HAP-1 (cell line): ENCODE measurements around the gene MLNR.
A peak's percentile ranks its signal among the peaks of the same experiment; 100 is the strongest.

Source experiments
- DNase-seq, 2 experiments: peaks; one replicate each; pipeline ENCODE4 v3.0.0-alpha.2; 2016 to 2020; ENCODE audit warnings: low spot score in 2 of 2
- H3K27me3 ChIP-seq: fragments of 250-450 bp; sonication (Bioruptor Pico); 2 replicates; pipeline ENCODE4 v1.5.1; 2020; ENCODE audit warnings: low read depth, mild to moderate bottlenecking, moderate library complexity
- H3K36me3 ChIP-seq: fragments of 250-450 bp; sonication (Bioruptor Pico); replicated peaks from 2 replicates; pipeline ENCODE4 v1.5.1; 2020; ENCODE audit warnings: mild to moderate bottlenecking
- H3K4me1 ChIP-seq: fragments of 250-450 bp; sonication (Bioruptor Pico); 2 replicates; pipeline ENCODE4 v1.5.1; 2020; ENCODE audit warnings: mild to moderate bottlenecking
- H3K4me3 ChIP-seq: fragments of 250-450 bp; sonication (Bioruptor Pico); 2 replicates; pipeline ENCODE4 v1.5.1; 2020; ENCODE audit warnings: mild to moderate bottlenecking, moderate library complexity
- H3K9me3 ChIP-seq: fragments of 250-450 bp; sonication (Bioruptor Pico); 2 replicates; pipeline ENCODE4 v1.5.1; 2020; ENCODE audit warnings: mild to moderate bottlenecking, moderate library complexity
- in situ Hi-C: fragments of 300-500 bp; cut with MboI; formaldehyde crosslinking; loops from 3 replicates; pipeline ENCODE4 v1.14.3; 2020; ENCODE audit warnings: low sequenced_read_pairs, inconsistent platforms, mixed read lengths

MLNR gene

DNA sequence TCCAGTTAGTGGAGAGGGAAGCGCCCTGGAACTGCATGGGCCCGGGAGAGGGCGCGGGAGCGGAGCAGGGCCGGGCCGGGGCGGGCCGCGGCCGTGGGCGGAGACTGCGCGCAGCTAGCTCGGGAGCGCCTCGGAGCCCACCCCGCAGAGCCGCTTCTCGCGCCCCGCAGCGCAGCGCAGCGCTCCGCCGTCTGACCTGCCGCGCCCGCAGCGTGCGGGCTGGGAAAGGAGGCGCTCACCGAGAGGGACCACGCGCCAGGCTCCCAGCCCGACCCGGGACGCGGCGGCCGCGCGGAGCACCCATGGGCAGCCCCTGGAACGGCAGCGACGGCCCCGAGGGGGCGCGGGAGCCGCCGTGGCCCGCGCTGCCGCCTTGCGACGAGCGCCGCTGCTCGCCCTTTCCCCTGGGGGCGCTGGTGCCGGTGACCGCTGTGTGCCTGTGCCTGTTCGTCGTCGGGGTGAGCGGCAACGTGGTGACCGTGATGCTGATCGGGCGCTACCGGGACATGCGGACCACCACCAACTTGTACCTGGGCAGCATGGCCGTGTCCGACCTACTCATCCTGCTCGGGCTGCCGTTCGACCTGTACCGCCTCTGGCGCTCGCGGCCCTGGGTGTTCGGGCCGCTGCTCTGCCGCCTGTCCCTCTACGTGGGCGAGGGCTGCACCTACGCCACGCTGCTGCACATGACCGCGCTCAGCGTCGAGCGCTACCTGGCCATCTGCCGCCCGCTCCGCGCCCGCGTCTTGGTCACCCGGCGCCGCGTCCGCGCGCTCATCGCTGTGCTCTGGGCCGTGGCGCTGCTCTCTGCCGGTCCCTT is at the start of gene MLNR:
Gene MLNR (plus strand): TSS at position 303 of the 820 bp plus-strand sequence. CDS start 0 bp downstream, at position 303.
- Histone ChIP-seq H3K36me3 (no peaks in the 10 kb centered on the region), H3K4me3 (no peak within 1 kb of the TSS), H3K9me3 (no peaks in the 10 kb centered on the region), H3K4me1 (peaks cover 1% of the 10 kb centered on the region), H3K27me3 (no peaks in the 10 kb centered on the region)
- no peak for DNase-seq
- in situ Hi-C loops: no loop called here

DNA sequence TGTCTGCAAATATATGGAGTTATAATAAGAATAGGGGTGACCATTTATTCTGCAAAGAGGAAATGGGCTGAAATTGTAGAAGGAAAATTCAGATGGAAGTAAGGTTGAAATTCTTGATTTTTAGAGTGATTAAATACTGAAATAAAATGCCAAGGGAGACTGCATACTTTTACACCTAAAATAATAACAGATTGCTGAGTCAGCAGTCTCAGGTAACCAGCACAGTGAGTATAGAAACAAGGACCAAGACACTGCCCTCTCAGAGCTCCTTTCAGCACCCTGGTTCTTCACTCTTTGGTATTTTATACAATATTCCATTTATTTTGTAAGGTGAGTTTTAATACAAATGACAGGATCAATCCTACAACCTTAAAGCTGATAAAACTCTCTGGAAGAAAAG is 48.8 kb upstream of the MLNR start:
- no peak for DNase-seq
- H3K4me1 ChIP-seq: no peaks in the 10 kb centered on the region
- in situ Hi-C loops: no loop called here
- H3K36me3 ChIP-seq: peaks cover 11% of the 10 kb centered on the region
- no peaks in the 10 kb centered on the region for H3K9me3 ChIP-seq
- no peaks in the 10 kb centered on the region for H3K27me3 ChIP-seq
- H3K4me3 ChIP-seq: no peak overlapping the region

GRCh38 chr13:49183672-49184325 is 36.3 kb upstream of the MLNR start:
- no peaks in the 10 kb centered on the region for H3K9me3 ChIP-seq
- H3K4me3 ChIP-seq: no peak overlapping the region
- no peaks in the 10 kb centered on the region for H3K27me3 ChIP-seq
- DNase-seq: no peak
- in situ Hi-C loops: no loop called here
- H3K4me1 ChIP-seq: peaks cover 7% of the 10 kb centered on the region
- peaks cover 23% of the 10 kb centered on the region for H3K36me3 ChIP-seq

DNA sequence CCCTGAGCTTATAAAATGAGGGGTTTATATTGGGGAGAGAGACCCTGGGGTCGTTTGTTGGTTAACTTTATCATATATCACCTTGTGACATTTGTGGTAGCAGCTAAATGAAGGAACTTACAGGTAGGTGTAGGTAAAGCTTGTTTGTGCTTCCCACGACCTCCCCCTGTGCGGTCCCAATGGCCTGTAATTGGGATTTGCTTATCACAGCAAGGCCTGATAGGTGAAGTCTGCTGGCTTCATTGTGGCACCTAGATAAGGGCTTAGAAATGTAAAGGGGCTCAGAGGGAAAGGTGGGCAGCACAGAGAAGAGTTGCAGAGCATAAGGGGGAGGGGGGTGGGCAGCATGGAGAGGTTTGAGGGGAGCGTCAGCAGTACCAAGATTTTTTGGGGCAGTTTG is 35.5 kb upstream of the MLNR start:
- peaks cover 24% of the 10 kb centered on the region for H3K36me3 ChIP-seq
- H3K4me3 ChIP-seq: no peak overlapping the region
- in situ Hi-C loops: no loop called here
- DNase-seq: no peak
- H3K9me3 ChIP-seq: no peaks in the 10 kb centered on the region
- peaks cover 7% of the 10 kb centered on the region for H3K4me1 ChIP-seq
- H3K27me3 ChIP-seq: no peaks in the 10 kb centered on the region

GRCh38 chr13:49185264-49185663 is 34.9 kb upstream of the MLNR start:
- no peak for DNase-seq
- in situ Hi-C loops: no loop called here
- no peaks in the 10 kb centered on the region for H3K9me3 ChIP-seq
- H3K27me3 ChIP-seq: no peaks in the 10 kb centered on the region
- no peak overlapping the region for H3K4me3 ChIP-seq
- H3K4me1 ChIP-seq: peaks cover 7% of the 10 kb centered on the region
- H3K36me3 ChIP-seq: peaks cover 24% of the 10 kb centered on the region

GRCh38 chr13:49190901-49191300 is 29.2 kb upstream of the MLNR start:
- Histone ChIP-seq H3K27me3 (no peaks in the 10 kb centered on the region), H3K4me1 (no peaks in the 10 kb centered on the region), H3K36me3 (peaks cover 43% of the 10 kb centered on the region), H3K9me3 (no peaks in the 10 kb centered on the region), H3K4me3 (no peak overlapping the region)
- DNase-seq: no peak
- in situ Hi-C loops: no loop called here

GRCh38 chr13:49206641-49207040 is 13.5 kb upstream of the MLNR start:
- Histone ChIP-seq H3K9me3 (no peaks in the 10 kb centered on the region), H3K27me3 (no peaks in the 10 kb centered on the region), H3K4me1 (no peaks in the 10 kb centered on the region), H3K4me3 (no peak overlapping the region), H3K36me3 (peaks cover 15% of the 10 kb centered on the region)
- in situ Hi-C loops: no loop called here
- DNase-seq: no peak

- in situ Hi-C loops: no loop called here
- H3K4me1 ChIP-seq: no peaks in the 10 kb centered on the region
- no peak for DNase-seq
- no peaks in the 10 kb centered on the region for H3K9me3 ChIP-seq
- no peak overlapping the region for H3K4me3 ChIP-seq
- H3K36me3 ChIP-seq: peaks cover 10% of the 10 kb centered on the region
- no peaks in the 10 kb centered on the region for H3K27me3 ChIP-seq
These were observed 11.5 kb upstream of the MLNR start for GRCh38 chr13:49208619-49209018.

GRCh38 chr13:49210114-49210513 is 10.0 kb upstream of the MLNR start:
- in situ Hi-C loops: no loop called here
- Histone ChIP-seq H3K27me3 (no peaks in the 10 kb centered on the region), H3K4me1 (peaks cover 8% of the 10 kb centered on the region), H3K9me3 (no peaks in the 10 kb centered on the region), H3K4me3 (no peak overlapping the region), H3K36me3 (peaks cover 4% of the 10 kb centered on the region)
- no peak for DNase-seq

DNA sequence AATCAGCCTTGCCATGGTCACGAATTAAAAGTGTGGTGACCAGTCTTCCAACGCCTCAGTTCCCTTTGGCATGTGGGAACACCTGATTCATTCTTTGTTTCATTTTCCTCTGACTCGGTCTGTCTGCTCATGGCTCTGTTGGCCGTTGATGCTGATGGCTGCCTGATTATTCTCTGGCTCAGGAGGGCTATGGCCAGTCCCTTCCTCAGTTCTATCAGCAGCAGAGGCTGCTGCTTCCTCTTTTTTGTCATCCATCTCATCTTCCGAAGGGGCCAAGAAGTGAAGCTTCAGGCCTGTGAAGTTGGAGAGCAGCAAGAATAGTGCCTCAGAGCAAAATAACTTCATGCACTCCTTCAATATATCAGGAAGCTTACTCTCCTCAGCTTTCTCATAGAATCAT is 9.5 kb upstream of the MLNR start:
- Histone ChIP-seq H3K4me3 (no peak overlapping the region), H3K9me3 (no peaks in the 10 kb centered on the region), H3K4me1 (peaks cover 10% of the 10 kb centered on the region), H3K27me3 (no peaks in the 10 kb centered on the region), H3K36me3 (peaks cover 4% of the 10 kb centered on the region)
- DNase-seq: no peak
- in situ Hi-C loops: no loop called here

DNA sequence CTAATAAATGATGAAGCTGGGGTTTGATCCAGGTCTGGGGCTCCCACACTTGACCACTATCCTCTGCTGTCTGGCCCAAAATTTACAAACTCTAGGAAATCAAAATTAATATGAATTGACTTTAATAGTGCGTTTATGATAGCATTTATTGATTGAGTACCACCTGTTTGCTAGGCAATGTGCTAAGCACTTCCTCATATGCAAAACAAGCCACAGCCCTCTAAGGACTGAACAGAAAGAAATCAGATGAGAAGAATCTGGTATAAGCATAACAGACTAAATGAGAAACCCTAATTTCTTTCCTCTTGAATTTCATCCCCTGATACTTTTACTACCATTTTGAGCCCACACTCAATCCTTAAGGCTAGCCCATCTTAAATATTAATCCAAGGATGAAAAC is 6.6 kb upstream of the MLNR start:
- in situ Hi-C loops: no loop called here
- no peaks in the 10 kb centered on the region for H3K9me3 ChIP-seq
- peaks cover 10% of the 10 kb centered on the region for H3K4me1 ChIP-seq
- H3K4me3 ChIP-seq: no peak overlapping the region
- no peaks in the 10 kb centered on the region for H3K27me3 ChIP-seq
- H3K36me3 ChIP-seq: no peaks in the 10 kb centered on the region
- DNase-seq: no peak

DNA sequence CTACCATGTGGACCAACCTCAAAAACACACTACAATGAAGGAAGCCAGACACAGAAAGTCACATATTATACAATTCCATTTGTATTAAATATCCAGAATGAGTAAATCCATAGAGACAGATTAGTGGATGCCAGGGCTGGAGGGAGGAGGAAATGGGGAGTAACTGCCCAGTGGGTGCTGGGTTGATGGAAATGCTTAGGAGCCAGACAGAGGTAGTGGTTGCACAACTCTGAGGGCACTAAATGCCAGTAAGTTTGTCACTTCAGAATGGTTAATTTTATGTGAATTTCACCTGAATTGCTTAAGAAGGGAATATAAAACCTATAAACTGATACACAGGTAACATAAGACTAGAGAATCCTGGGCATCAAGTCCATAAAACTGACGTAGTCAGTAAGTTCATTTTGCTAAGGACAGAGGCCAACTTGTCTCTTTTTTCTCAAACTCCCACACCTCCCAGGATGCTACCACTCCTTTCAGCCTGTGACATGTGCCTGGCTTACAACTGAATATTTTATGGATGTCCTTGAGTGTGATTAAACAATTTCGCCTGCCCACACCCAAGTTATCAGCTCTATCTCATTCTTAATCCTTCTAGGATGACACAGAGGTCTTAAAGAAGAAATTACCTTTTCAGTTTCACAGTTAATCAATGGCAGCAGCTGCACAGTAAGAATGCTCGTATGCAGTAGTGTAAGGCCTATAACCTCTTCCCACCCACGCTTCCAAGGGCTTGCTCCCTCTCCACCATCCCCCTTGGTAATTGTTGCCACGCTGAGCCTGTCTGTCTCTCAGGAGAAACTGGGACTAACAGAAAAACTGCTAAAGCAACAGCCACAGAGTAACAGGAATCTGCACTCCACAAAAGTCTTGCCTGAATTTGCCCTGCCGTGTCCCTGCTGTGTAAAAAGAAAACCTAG is 5.9 kb upstream of the MLNR start:
- no peaks in the 10 kb centered on the region for H3K9me3 ChIP-seq
- DNase-seq: no peak
- in situ Hi-C loops: no loop called here
- no peaks in the 10 kb centered on the region for H3K36me3 ChIP-seq
- H3K27me3 ChIP-seq: no peaks in the 10 kb centered on the region
- no peak overlapping the region for H3K4me3 ChIP-seq
- H3K4me1 ChIP-seq: peaks cover 10% of the 10 kb centered on the region

DNA sequence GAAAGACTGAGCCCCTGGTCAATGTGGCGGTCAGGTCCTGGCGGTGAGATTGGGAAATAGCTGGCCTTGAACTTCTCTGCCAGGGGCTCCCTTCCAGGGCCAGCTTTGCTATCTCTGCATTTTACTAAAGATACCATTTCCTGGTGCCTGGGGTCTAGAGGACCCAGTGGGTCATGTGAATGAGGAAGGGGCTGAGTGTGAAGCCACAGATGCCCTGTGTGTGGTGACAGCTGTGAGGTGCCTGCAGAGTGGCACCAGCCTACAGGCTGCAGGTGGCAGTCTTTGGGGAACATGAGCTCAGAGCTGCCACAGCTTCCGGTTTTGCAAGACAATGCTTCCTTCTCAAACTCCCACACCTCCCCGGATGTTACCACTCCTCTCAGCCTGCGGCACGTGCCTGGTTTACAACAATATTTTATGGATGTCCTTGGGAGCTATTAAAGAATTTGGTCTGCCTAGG is 5.2 kb upstream of the MLNR start:
- no peaks in the 10 kb centered on the region for H3K9me3 ChIP-seq
- DNase-seq: peak in 1 of 2 experiments; percentile 35
- no peak overlapping the region for H3K4me3 ChIP-seq
- no peaks in the 10 kb centered on the region for H3K36me3 ChIP-seq
- peaks cover 10% of the 10 kb centered on the region for H3K4me1 ChIP-seq
- in situ Hi-C loops: no loop called here
- no peaks in the 10 kb centered on the region for H3K27me3 ChIP-seq
